ENCODE results near the gene SF3B4. TPM values are rescaled to one million over a fixed set of nuclear protein-coding genes. Genes with fewer than 3 reads are reported as not detected.

Gene SF3B4
- total RNA-seq, 1 experiment from 2014 or later: 127 TPM

DNA sequence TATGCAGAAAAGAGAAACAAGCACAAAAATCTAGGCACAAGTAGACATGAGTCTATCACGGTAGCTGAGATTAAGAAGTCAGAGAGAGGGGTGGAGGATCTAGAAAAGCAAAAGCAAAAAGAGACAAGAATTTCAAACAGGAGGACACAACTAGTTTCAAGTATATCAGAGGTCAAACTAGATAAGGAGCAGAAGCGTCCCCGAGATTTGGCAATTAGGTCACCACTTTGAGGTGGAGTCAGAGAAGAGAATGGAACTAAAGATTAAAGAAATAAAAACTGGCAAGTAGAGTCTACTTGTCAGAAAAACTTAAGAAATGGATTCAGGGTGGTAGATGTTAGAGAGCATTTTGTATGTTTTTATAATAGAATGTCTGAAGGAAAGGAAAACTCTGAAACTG lies 2.3 kb downstream of the SF3B4 start:
- Histone ChIP-seq H3K4me2 (ENCODE audit: insufficient read depth, insufficient read length, low read length) (no peak overlapping the region), H3K79me2 (ENCODE audit: insufficient read depth, low read length) (peaks cover 8% of the 10 kb centered on the region; the same call in 1 of the 2 replicates)
- DNase-seq: no peak

More for the DNA sequence above, 2.3 kb downstream of the SF3B4 start:
- no peak overlapping the region for H2AK5ac ChIP-seq (ENCODE audit: insufficient read length, low read length)
- H3T11ph ChIP-seq (ENCODE audit: low read length): no peak overlapping the region
- H3K23ac ChIP-seq (ENCODE audit: insufficient read length, low read depth, low read length): no peak overlapping the region
- peaks cover 2% of the 10 kb centered on the region; the same call in 1 of the 2 replicates for H3K4me1 ChIP-seq (ENCODE audit: insufficient read depth, low read length)
- H4K8ac ChIP-seq (replicated peaks; ENCODE audit: insufficient read length, low read depth, low read length): no peak overlapping the region
- H3K4me1 Mint-ChIP-seq: peaks cover 17 to 26% of the 10 kb centered on the region in 2 experiments
- H3K4me3 Mint-ChIP-seq: peak overlapping the region; percentile 97 to 100
- H3K23me2 ChIP-seq (ENCODE audit: insufficient read length, low read depth, low read length, poor library complexity, severe bottlenecking): peaks cover 11% of the 10 kb centered on the region
- no peak overlapping the region for H3K18ac ChIP-seq (ENCODE audit: insufficient read length, low read depth, low read length)
- no peaks in the 10 kb centered on the region; a peak in 1 of 5 replicates for H3K9me3 Mint-ChIP-seq
- H2BK20ac ChIP-seq (ENCODE audit: low read depth, low read length, poor library complexity, severe bottlenecking): no peak overlapping the region
- no peaks in the 10 kb centered on the region for H3K9me3 ChIP-seq (ENCODE audit: control insufficient read depth, low read depth, low read length)
- H2AFZ ChIP-seq (ENCODE audit: low read length): no peak overlapping the region
- H3K9ac ChIP-seq (ENCODE audit: extremely low read depth, insufficient read length, low read length): no peak overlapping the region
- no peaks in the 10 kb centered on the region for H4K20me1 ChIP-seq (ENCODE audit: control insufficient read depth, insufficient read depth, insufficient read length)
- no peak overlapping the region for H3K27ac ChIP-seq (ENCODE audit: insufficient read length, low read depth, low read length)
- H3K27me3 ChIP-seq (ENCODE audit: insufficient read depth, low read length): no peaks in the 10 kb centered on the region
- no peak overlapping the region for H2BK15ac ChIP-seq (ENCODE audit: low read depth, low read length)
- no peak overlapping the region for H2BK120ac ChIP-seq (ENCODE audit: low read depth, low read length, poor library complexity, severe bottlenecking)
- no peak overlapping the region for H3K4ac ChIP-seq (ENCODE audit: low read depth, low read length)
- WGBS (ENCODE audit: extremely low coverage, insufficient read length, low lambda C conversion rate): no CpG with 5 or more reads among the region's 3 CpGs
- H3K27ac Mint-ChIP-seq: no peak overlapping the region
- H3K56ac ChIP-seq (ENCODE audit: insufficient read length, low read depth, low read length): no peak overlapping the region
- no peak overlapping the region for H4K91ac ChIP-seq (ENCODE audit: insufficient read length, low read depth, low read length)
- no peak overlapping the region for H4K5ac ChIP-seq (ENCODE audit: insufficient read length, low read depth, low read length)
- H2BK5ac ChIP-seq (ENCODE audit: insufficient read length, low read length): no peak overlapping the region
- no peak overlapping the region for H3K14ac ChIP-seq (ENCODE audit: insufficient read depth, low read length)
- no peaks in the 10 kb centered on the region for H3K27me3 Mint-ChIP-seq (ENCODE audit: low read depth)
- no peak overlapping the region for H2BK12ac ChIP-seq (ENCODE audit: insufficient read length, low read depth, low read length)
- peaks cover 11% of the 10 kb centered on the region for H3K79me1 ChIP-seq (ENCODE audit: insufficient read depth, low read depth, low read length, poor library complexity, severe bottlenecking)
- TF ChIP-seq, protein P1, sequence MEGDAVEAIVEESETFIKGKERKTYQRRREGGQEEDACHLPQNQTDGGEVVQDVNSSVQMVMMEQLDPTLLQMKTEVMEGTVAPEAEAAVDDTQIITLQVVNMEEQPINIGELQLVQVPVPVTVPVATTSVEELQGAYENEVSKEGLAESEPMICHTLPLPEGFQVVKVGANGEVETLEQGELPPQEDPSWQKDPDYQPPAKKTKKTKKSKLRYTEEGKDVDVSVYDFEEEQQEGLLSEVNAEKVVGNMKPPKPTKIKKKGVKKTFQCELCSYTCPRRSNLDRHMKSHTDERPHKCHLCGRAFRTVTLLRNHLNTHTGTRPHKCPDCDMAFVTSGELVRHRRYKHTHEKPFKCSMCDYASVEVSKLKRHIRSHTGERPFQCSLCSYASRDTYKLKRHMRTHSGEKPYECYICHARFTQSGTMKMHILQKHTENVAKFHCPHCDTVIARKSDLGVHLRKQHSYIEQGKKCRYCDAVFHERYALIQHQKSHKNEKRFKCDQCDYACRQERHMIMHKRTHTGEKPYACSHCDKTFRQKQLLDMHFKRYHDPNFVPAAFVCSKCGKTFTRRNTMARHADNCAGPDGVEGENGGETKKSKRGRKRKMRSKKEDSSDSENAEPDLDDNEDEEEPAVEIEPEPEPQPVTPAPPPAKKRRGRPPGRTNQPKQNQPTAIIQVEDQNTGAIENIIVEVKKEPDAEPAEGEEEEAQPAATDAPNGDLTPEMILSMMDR (conservative IDR thresholded peaks at IDR 0.05): no peak
- peaks cover 33 to 54% (median 49%) of the 10 kb centered on the region in 3 experiments for H3K36me3 Mint-ChIP-seq (ENCODE audit: insufficient read depth in 1 of 3, low read depth in 3 of 3)
